ENCODE measurements around the gene AEN.

AEN gene

GRCh38 chr15:88586401-88587162 is 34.6 kb upstream of the AEN start:
- Histone ChIP-seq H2AFZ (ENCODE audit: low read length) (no peak overlapping the region), H3K4me2 (ENCODE audit: low read depth, low read length, poor library complexity, severe bottlenecking) (no peak overlapping the region), H3K27me3 (ENCODE audit: insufficient read depth, low read length, poor library complexity, severe bottlenecking) (peaks cover 8% of the 10 kb centered on the region), H4K20me1 (ENCODE audit: insufficient read depth, low read length, poor library complexity, severe bottlenecking) (no peaks in the 10 kb centered on the region), H3K4me3 (ENCODE audit: low read length, poor library complexity, severe bottlenecking) (no peak overlapping the region), H3F3A (ENCODE audit: low read depth) (no peaks in the 10 kb centered on the region), H3K79me2 (ENCODE audit: insufficient read depth, low read length) (no peaks in the 10 kb centered on the region), H3K9me2 (replicated peaks; ENCODE audit: low read depth, low read length) (no peaks in the 10 kb centered on the region), H3K9me3 (ENCODE audit: insufficient read depth, low read depth, low read length) (no peaks in the 10 kb centered on the region), H3K36me3 (ENCODE audit: insufficient read depth, low read length) (no peaks in the 10 kb centered on the region), H3K9ac (ENCODE audit: low read depth, low read length, poor library complexity, severe bottlenecking) (no peak overlapping the region), H3K4me1 (ENCODE audit: insufficient read depth, low read length, poor library complexity, severe bottlenecking) (no peaks in the 10 kb centered on the region)
- no peak for TF ChIP-seq CTCF (conservative IDR thresholded peaks at IDR 0.05; ENCODE audit: low read length)
- TF ChIP-seq EZH2phosphoT487 (IDR thresholded peaks at IDR 0.05; ENCODE audit: borderline replicate concordance): no peak

- no peaks in the 10 kb centered on the region for H3K9me3 ChIP-seq (ENCODE audit: insufficient read depth, low read depth, low read length)
- no peaks in the 10 kb centered on the region for H4K20me1 ChIP-seq (ENCODE audit: insufficient read depth, low read length, poor library complexity, severe bottlenecking)
- H3K36me3 ChIP-seq (ENCODE audit: insufficient read depth, low read length): no peaks in the 10 kb centered on the region
- no peak overlapping the region for H3K4me2 ChIP-seq (ENCODE audit: low read depth, low read length, poor library complexity, severe bottlenecking)
- no peak overlapping the region for H3K4me3 ChIP-seq (ENCODE audit: low read length, poor library complexity, severe bottlenecking)
- no peaks in the 10 kb centered on the region for H3K4me1 ChIP-seq (ENCODE audit: insufficient read depth, low read length, poor library complexity, severe bottlenecking)
- H3K27me3 ChIP-seq (ENCODE audit: insufficient read depth, low read length, poor library complexity, severe bottlenecking): no peaks in the 10 kb centered on the region
- no peaks in the 10 kb centered on the region for H3K9me2 ChIP-seq (replicated peaks; ENCODE audit: low read depth, low read length)
- H3K79me2 ChIP-seq (ENCODE audit: insufficient read depth, low read length): no peaks in the 10 kb centered on the region
- TF ChIP-seq EZH2phosphoT487 (IDR thresholded peaks at IDR 0.05; ENCODE audit: borderline replicate concordance): no peak
- TF ChIP-seq CTCF (conservative IDR thresholded peaks at IDR 0.05; ENCODE audit: low read length): no peak
- no peak overlapping the region for H3K9ac ChIP-seq (ENCODE audit: low read depth, low read length, poor library complexity, severe bottlenecking)
- no peaks in the 10 kb centered on the region for H3F3A ChIP-seq (ENCODE audit: low read depth)
- no peak overlapping the region for H2AFZ ChIP-seq (ENCODE audit: low read length)
These were observed 30.4 kb upstream of the AEN start for GRCh38 chr15:88590759-88591158.

- Histone ChIP-seq H3K4me3 (ENCODE audit: low read length, poor library complexity, severe bottlenecking) (no peak overlapping the region), H3K79me2 (ENCODE audit: insufficient read depth, low read length) (no peaks in the 10 kb centered on the region), H3K9ac (ENCODE audit: low read depth, low read length, poor library complexity, severe bottlenecking) (no peak overlapping the region), H3K4me1 (ENCODE audit: insufficient read depth, low read length, poor library complexity, severe bottlenecking) (no peaks in the 10 kb centered on the region), H2AFZ (ENCODE audit: low read length) (no peak overlapping the region), H3F3A (ENCODE audit: low read depth) (no peaks in the 10 kb centered on the region), H3K9me2 (replicated peaks; ENCODE audit: low read depth, low read length) (no peaks in the 10 kb centered on the region), H3K4me2 (ENCODE audit: low read depth, low read length, poor library complexity, severe bottlenecking) (no peak overlapping the region), H3K36me3 (ENCODE audit: insufficient read depth, low read length) (no peaks in the 10 kb centered on the region), H3K9me3 (ENCODE audit: insufficient read depth, low read depth, low read length) (no peaks in the 10 kb centered on the region), H3K27me3 (ENCODE audit: insufficient read depth, low read length, poor library complexity, severe bottlenecking) (no peaks in the 10 kb centered on the region), H4K20me1 (ENCODE audit: insufficient read depth, low read length, poor library complexity, severe bottlenecking) (no peaks in the 10 kb centered on the region)
- TF ChIP-seq CTCF (conservative IDR thresholded peaks at IDR 0.05; ENCODE audit: low read length) (no peak), EZH2phosphoT487 (IDR thresholded peaks at IDR 0.05; ENCODE audit: borderline replicate concordance) (no peak)
These were observed 29.8 kb upstream of the AEN start for GRCh38 chr15:88591384-88591783.
